HepG2 (cell line): ENCODE measurements around the gene LZTS2. TPM values are rescaled to one million over a fixed set of nuclear protein-coding genes. Genes with fewer than 3 reads are reported as not detected.

Experiments
- ATAC-seq: fragments of 200-7000 bp; cut with Tn5 transposase; 3 replicates; pipeline ENCODE4 v1.9.1; 2020; ENCODE audit warnings: mild to moderate bottlenecking, moderate library complexity
- BruUV-seq: library from RNA; stranded (reverse); fragments of 400-500 nt; replicated peaks from 2 replicates; lab custom pipeline; 2021; lab: Mats Ljungman, UMichigan
- CTCF ChIA-PET: fragments of 300-600 bp; formaldehyde crosslinking; extraction: SDS; loops from one replicate; lab custom pipeline; 2021; ENCODE audit warnings: low total read pairs, inconsistent platforms, low intra/inter-chr PET ratio; lab: Yijun Ruan, JAX
- POLR2A ChIA-PET: fragments of 350-600 bp; sonication (Branson Sonifier 250); formaldehyde crosslinking; loops from one replicate; lab custom pipeline; 2020; ENCODE audit warnings: antibody characterized with exemption, inconsistent platforms; lab: Yijun Ruan, JAX
- DNase-seq: peaks from one replicate; pipeline ENCODE4 v3.0.0-alpha.2; 2015; ENCODE audit warnings: low spot score
- FAIRE-seq: peaks from 3 replicates; lab custom pipeline; 2011; peaks lifted over from hg19 to GRCh38; lab: Jason Lieb, UNC
- H2AFZ ChIP-seq: one replicate; pipeline ENCODE4 v1.6.1; 2011; ENCODE audit warnings: low read length, inconsistent platforms
- H3K27ac ChIP-seq: fragments of 300-600 bp; 3 replicates; pipeline ENCODE4 v1.8.0; 2011; ENCODE audit warnings: mixed run types, mild to moderate bottlenecking, mixed read lengths, low read length, inconsistent platforms; ENCODE audit not compliant: insufficient read depth; ENCODE audit errors: extremely low read length
- H3K27me3 ChIP-seq, 2 experiments: fragments of 200-600 bp in 1 of 2; 2 replicates in 1 of 2; 3 replicates in 1 of 2; pipeline versions ENCODE4 v1.6.0 to v1.8.0; 2011; ENCODE audit warnings: low read length in 2 of 2, mild to moderate bottlenecking in 2 of 2, moderate library complexity in 2 of 2, inconsistent platforms in 1 of 2; ENCODE audit not compliant: insufficient read depth in 2 of 2, control insufficient read depth in 1 of 2
- H3K36me3 ChIP-seq, 2 experiments: fragments of 200-600 bp in 1 of 2; replicated peaks in 1 of 2; 2 replicates in 1 of 2; 3 replicates in 1 of 2; pipeline versions ENCODE4 v1.5.1 to v1.8.0; 2011; ENCODE audit warnings: low read length in 2 of 2, inconsistent platforms in 1 of 2; ENCODE audit not compliant: insufficient read depth in 2 of 2, control insufficient read depth in 1 of 2
- H3K4me1 ChIP-seq: 2 replicates; pipeline ENCODE4 v1.5.1; 2012; ENCODE audit warnings: low read length, inconsistent platforms; ENCODE audit not compliant: insufficient read depth
- H3K4me2 ChIP-seq: 2 replicates; pipeline ENCODE4 v1.6.0; 2011; ENCODE audit warnings: low read depth, low read length, inconsistent platforms
- H3K4me3 ChIP-seq, 3 experiments: fragments of 200-600 bp in 1 of 3; sonication (generic), shearing (Covaris generic) in 1 of 3; replicated peaks in 1 of 3; 2 replicates each; pipeline ENCODE4 v1.5.1; 2011 to 2016; ENCODE audit warnings: low read length in 3 of 3, inconsistent platforms in 2 of 3, low read depth in 2 of 3, mild to moderate bottlenecking in 2 of 3, control low read depth in 1 of 3, mixed read lengths in 1 of 3; ENCODE audit not compliant: insufficient read depth in 1 of 3
- H3K79me2 ChIP-seq: one replicate; pipeline ENCODE4 v1.6.1; 2011; ENCODE audit warnings: low read length, inconsistent platforms; ENCODE audit not compliant: insufficient read depth
- H3K9ac ChIP-seq: 2 replicates; pipeline ENCODE4 v1.6.0; 2011; ENCODE audit warnings: mild to moderate bottlenecking, low read depth, low read length, inconsistent platforms; ENCODE audit not compliant: insufficient read depth
- H3K9me3 ChIP-seq: 2 replicates; pipeline ENCODE4 v1.5.1; 2012; ENCODE audit warnings: mild to moderate bottlenecking, low read length
- H4K20me1 ChIP-seq: 2 replicates; pipeline ENCODE4 v1.6.0; 2011; ENCODE audit warnings: inconsistent platforms, mild to moderate bottlenecking, low read length, moderate library complexity; ENCODE audit not compliant: insufficient read depth
- FOXO4 ChIP-seq: sonication (generic); formaldehyde crosslinking; conservative IDR thresholded peaks from 2 replicates; pipeline ENCODE4 v1.8.1; 2023; ENCODE audit warnings: missing genetic modification reagents
- MED8 ChIP-seq: sonication (generic); formaldehyde crosslinking; IDR thresholded peaks from 2 replicates; pipeline ENCODE4 v1.8.1; 2023; ENCODE audit warnings: mild to moderate bottlenecking, missing genetic modification reagents; ENCODE audit not compliant: insufficient replicate concordance
- PPARG ChIP-seq: conservative IDR thresholded peaks from 2 replicates; pipeline ENCODE4 v1.6.1; 2016; ENCODE audit warnings: missing biosample characterization, missing genetic modification reagents
- ZNF317 ChIP-seq: sonication (generic); formaldehyde crosslinking; IDR thresholded peaks from 2 replicates; pipeline ENCODE4 v1.5.0; 2020; ENCODE audit warnings: mild to moderate bottlenecking, missing genetic modification reagents
- ZNF761 ChIP-seq: sonication (generic); formaldehyde crosslinking; conservative IDR thresholded peaks from 2 replicates; pipeline ENCODE4 v1.4.0; 2020; ENCODE audit warnings: mild to moderate bottlenecking, missing genetic modification reagents
- WGBS: methylation state at CpG from one replicate; pipeline ENCODE4 v1.1.6; 2017; ENCODE audit warnings: low lambda C conversion rate; 5-methylcytosine and 5-hydroxymethylcytosine counted together
- in situ Hi-C: cut with HindIII; loops from 2 replicates; pipeline ENCODE4 v1.10.0; 2017; ENCODE audit warnings: low pct_unique_long_range_greater_than_20kb; ENCODE audit not compliant: extremely low pct_ligation_motif_present
- intact Hi-C: fragments of 100-400 bp; cut with micrococcal nuclease; formaldehyde crosslinking; loops from one replicate; pipeline ENCODE4 v1.10.0; 2022; ENCODE audit not compliant: unreplicated experiment
- polyA plus RNA-seq, 8 experiments: library from polyadenylated mRNA; depleted of rRNA in 3 of 8; stranded (reverse) in 7 of 8; unstranded in 1 of 8; fragments of >200 nt; fragmentation: Illumina TruSeq in 4 of 8; extraction: Trizol in 4 of 8; gene quantifications; 2 replicates each; pipeline versions ENCODE4 v1.2.1 to v1.2.3, GENCODE V29; 2011 to 2016; ENCODE audit warnings: low read depth in 4 of 8, missing spikeins in 1 of 8, mixed read lengths in 1 of 8; ENCODE audit not compliant: insufficient read depth in 1 of 8
- total RNA-seq, 5 experiments: library from RNA; depleted of rRNA; stranded (reverse); fragments of >200 nt; fragmentation: Illumina TruSeq; extraction: Trizol; gene quantifications; 2 replicates each; pipeline ENCODE4 v1.2.3, GENCODE V29; 2016; ENCODE audit warnings: low read depth in 1 of 5
- TF ChIP-seq, protein P1 (sequence below): sonication (generic); formaldehyde crosslinking; IDR thresholded peaks from 2 replicates; pipeline ENCODE4 v1.8.1; 2023; ENCODE audit warnings: mild to moderate bottlenecking, missing genetic modification reagents
- TF ChIP-seq, protein P2 (sequence below): sonication (generic); formaldehyde crosslinking; IDR thresholded peaks from 2 replicates; pipeline ENCODE4 v1.4.0; 2020; ENCODE audit warnings: mild to moderate bottlenecking, missing genetic modification reagents

The LZTS2 gene
- total and polyA plus RNA-seq, 2 of the 13 experiments (the other 11 are each of a cell fraction or from before 2014, with no cell fraction given), result 43.6 to 65.6 TPM

- intact Hi-C loops, result no loop called here
These were observed 1.5 kb downstream of the LZTS2 start for GRCh38 chr10:101000915-101001658.

More at GRCh38 chr10:101000915-101001658, 1.5 kb downstream of the LZTS2 start:
- Histone ChIP-seq H3K4me1 (peaks cover 30% of the 10 kb centered on the region), H3K9ac (peak overlapping the region; percentile 95), H3K79me2 (peaks cover 32% of the 10 kb centered on the region), H3K27ac (peak overlapping the region; percentile 81), H3K27me3 (no peaks in the 10 kb centered on the region; a peak in 1 of 5 replicates), H3K9me3 (no peaks in the 10 kb centered on the region), H3K36me3 (peaks cover 13 to 34% of the 10 kb centered on the region in 2 experiments; a peak in 4 of 5 replicates), H3K4me2 (peak overlapping the region; percentile 90), H4K20me1 (no peaks in the 10 kb centered on the region; the same call in 1 of the 2 replicates), H2AFZ (no peak overlapping the region), H3K4me3 (peak overlapping the region; percentile 91 to 99 (median 98); a peak in 5 of 6 replicates)
- whole genome bisulfite sequencing, result 79% methylated on average over 10 of the region's 12 CpGs
- peak; percentile 15 for FAIRE-seq
- no peak for DNase-seq
- ChIA-PET CTCF (interaction anchor here (8.5 kb wide), 1 partner anchor 12 kb away, joined by 240 read pairs; no protein-coding TSS in a partner anchor), POLR2A (interaction anchor here (1.6 to 23.0 kb wide), 3 partner anchors 8 to 32 kb away, joined by 5 to 277 read pairs (median 124); partner anchors contain the start of gene SEMA4G)
- no peak for ATAC-seq
- in situ Hi-C loops, result no loop called here
- TF ChIP-seq, protein P1, sequence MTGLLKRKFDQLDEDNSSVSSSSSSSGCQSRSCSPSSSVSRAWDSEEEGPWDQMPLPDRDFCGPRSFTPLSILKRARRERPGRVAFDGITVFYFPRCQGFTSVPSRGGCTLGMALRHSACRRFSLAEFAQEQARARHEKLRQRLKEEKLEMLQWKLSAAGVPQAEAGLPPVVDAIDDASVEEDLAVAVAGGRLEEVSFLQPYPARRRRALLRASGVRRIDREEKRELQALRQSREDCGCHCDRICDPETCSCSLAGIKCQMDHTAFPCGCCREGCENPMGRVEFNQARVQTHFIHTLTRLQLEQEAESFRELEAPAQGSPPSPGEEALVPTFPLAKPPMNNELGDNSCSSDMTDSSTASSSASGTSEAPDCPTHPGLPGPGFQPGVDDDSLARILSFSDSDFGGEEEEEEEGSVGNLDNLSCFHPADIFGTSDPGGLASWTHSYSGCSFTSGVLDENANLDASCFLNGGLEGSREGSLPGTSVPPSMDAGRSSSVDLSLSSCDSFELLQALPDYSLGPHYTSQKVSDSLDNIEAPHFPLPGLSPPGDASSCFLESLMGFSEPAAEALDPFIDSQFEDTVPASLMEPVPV, result 0 out of 2 replicates have a peak, but pooled peaks have one; percentile 24
- TF ChIP-seq MED8 (no peak), FOXO4 (CRISPR knock-in tag) (0 out of 2 replicates have a peak, but pooled peaks have one; percentile 23), ZNF317 (CRISPR knock-in tag) (no peak), PPARG (CRISPR knock-in tag) (no peak), ZNF761 (CRISPR knock-in tag) (0 out of 2 replicates have a peak, but pooled peaks have one; percentile 41)
- TF ChIP-seq, protein P2, sequence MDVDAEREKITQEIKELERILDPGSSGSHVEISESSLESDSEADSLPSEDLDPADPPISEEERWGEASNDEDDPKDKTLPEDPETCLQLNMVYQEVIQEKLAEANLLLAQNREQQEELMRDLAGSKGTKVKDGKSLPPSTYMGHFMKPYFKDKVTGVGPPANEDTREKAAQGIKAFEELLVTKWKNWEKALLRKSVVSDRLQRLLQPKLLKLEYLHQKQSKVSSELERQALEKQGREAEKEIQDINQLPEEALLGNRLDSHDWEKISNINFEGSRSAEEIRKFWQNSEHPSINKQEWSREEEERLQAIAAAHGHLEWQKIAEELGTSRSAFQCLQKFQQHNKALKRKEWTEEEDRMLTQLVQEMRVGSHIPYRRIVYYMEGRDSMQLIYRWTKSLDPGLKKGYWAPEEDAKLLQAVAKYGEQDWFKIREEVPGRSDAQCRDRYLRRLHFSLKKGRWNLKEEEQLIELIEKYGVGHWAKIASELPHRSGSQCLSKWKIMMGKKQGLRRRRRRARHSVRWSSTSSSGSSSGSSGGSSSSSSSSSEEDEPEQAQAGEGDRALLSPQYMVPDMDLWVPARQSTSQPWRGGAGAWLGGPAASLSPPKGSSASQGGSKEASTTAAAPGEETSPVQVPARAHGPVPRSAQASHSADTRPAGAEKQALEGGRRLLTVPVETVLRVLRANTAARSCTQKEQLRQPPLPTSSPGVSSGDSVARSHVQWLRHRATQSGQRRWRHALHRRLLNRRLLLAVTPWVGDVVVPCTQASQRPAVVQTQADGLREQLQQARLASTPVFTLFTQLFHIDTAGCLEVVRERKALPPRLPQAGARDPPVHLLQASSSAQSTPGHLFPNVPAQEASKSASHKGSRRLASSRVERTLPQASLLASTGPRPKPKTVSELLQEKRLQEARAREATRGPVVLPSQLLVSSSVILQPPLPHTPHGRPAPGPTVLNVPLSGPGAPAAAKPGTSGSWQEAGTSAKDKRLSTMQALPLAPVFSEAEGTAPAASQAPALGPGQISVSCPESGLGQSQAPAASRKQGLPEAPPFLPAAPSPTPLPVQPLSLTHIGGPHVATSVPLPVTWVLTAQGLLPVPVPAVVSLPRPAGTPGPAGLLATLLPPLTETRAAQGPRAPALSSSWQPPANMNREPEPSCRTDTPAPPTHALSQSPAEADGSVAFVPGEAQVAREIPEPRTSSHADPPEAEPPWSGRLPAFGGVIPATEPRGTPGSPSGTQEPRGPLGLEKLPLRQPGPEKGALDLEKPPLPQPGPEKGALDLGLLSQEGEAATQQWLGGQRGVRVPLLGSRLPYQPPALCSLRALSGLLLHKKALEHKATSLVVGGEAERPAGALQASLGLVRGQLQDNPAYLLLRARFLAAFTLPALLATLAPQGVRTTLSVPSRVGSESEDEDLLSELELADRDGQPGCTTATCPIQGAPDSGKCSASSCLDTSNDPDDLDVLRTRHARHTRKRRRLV (CRISPR knock-in tag), result no peak
- TSS peak; percentile 47 for BruUV-seq
